Stimulated activated CD8-positive, alpha-beta memory T cell treated with anti-CD3 and anti-CD28 coated beads, Interleukin-15, amount 100 ng/mL, for 48 hours (primary cell): ENCODE results near the gene CLCN4.

Experiments
- DNase-seq, 2 donors: peaks; one replicate each; pipeline ENCODE4 v3.0.0-alpha.2; 2020; ENCODE audit warnings: low read depth in 2 of 2

The CLCN4 gene

GRCh38 chrX:10166731-10167151 lies 10.0 kb downstream of the CLCN4 start:
- no peak for DNase-seq

- DNase-seq, result no peak
These were observed 10.8 kb downstream of the CLCN4 start for GRCh38 chrX:10167573-10167972.

- no peak for DNase-seq
These were observed 11.5 kb downstream of the CLCN4 start for GRCh38 chrX:10168226-10168625.

GRCh38 chrX:10169175-10169574 lies 12.4 kb downstream of the CLCN4 start:
- DNase-seq, result no peak

- no peak for DNase-seq
These were observed 14.5 kb downstream of the CLCN4 start for GRCh38 chrX:10171249-10171648.

- no peak for DNase-seq
These were observed 16.1 kb downstream of the CLCN4 start for GRCh38 chrX:10172877-10173276.

- no peak for DNase-seq
These were observed 16.6 kb downstream of the CLCN4 start for GRCh38 chrX:10173331-10173900.

GRCh38 chrX:10174051-10174450 lies 17.3 kb downstream of the CLCN4 start:
- no peak for DNase-seq

- no peak for DNase-seq
These were observed 18.0 kb downstream of the CLCN4 start for GRCh38 chrX:10174810-10175209.

- no peak for DNase-seq
These were observed 18.6 kb downstream of the CLCN4 start for GRCh38 chrX:10175319-10175871.

GRCh38 chrX:10176121-10177003 lies 19.6 kb downstream of the CLCN4 start:
- DNase-seq, result no peak

- no peak for DNase-seq
These were observed 20.2 kb downstream of the CLCN4 start for GRCh38 chrX:10177004-10177396.

GRCh38 chrX:10177601-10178000 lies 20.8 kb downstream of the CLCN4 start:
- DNase-seq, result no peak

- DNase-seq, result no peak
These were observed 22.2 kb downstream of the CLCN4 start for GRCh38 chrX:10178866-10179463.

GRCh38 chrX:10183760-10184159 lies 27.0 kb downstream of the CLCN4 start:
- DNase-seq, result no peak

- DNase-seq, result no peak
These were observed 27.6 kb downstream of the CLCN4 start for GRCh38 chrX:10184411-10184810.

- no peak for DNase-seq
These were observed 29.6 kb downstream of the CLCN4 start for GRCh38 chrX:10186355-10186754.

GRCh38 chrX:10187421-10187820 lies 30.6 kb downstream of the CLCN4 start:
- DNase-seq, result no peak

GRCh38 chrX:10189317-10190268 lies 32.8 kb downstream of the CLCN4 start:
- DNase-seq, result peak; percentile 29 to 47

GRCh38 chrX:10190367-10190766 lies 33.6 kb downstream of the CLCN4 start:
- DNase-seq, result no peak

- no peak for DNase-seq
These were observed 36.8 kb downstream of the CLCN4 start for GRCh38 chrX:10193587-10193986.
